Stimulated activated CD4-positive, alpha-beta T cell treated with anti-CD3 and anti-CD28 coated beads, Interleukin-1b, Interleukin-23, amount 100 ng/mL, for 24 hours (primary cell): ENCODE results near the gene STOM.

Experiments
- DNase-seq, 4 experiments: peaks; one replicate each; pipeline ENCODE4 v3.0.0-alpha.2; 2020; ENCODE audit warnings: low read depth in 4 of 4, low spot score in 1 of 4

Gene STOM

DNA sequence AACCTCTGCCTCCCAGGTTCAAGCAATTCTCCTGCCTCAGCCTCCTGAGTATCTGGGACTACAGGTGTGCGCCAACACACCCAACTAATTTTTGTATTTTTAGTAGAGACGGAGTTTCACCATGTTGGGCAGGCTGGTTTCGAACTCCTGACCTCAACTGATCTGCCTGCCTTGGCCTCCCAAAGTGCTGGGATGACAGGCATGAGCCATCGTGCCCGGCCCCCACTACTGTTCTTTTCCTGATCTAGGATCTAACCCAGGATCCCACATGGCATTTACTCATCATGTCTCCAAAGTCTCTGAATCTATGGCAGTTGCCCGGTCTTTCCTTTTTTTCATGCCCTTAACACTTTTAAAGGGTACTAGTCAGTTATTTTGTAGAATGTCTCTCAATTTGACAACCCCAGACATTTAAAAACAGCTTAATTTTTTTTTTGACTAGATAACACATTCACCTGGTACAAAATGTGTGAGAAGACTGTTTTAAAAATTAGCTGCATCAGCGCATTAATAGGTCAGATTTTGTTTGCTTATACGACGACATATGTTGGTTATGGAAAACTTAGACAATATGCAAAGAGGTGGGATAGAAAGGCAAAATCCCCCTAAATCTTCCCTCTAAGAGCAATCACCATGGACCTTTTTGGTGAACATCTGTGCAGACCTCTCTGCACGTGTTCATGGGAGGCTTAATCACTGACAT lies 46.5 kb downstream of the STOM start:
- DNase-seq: no peak

DNA sequence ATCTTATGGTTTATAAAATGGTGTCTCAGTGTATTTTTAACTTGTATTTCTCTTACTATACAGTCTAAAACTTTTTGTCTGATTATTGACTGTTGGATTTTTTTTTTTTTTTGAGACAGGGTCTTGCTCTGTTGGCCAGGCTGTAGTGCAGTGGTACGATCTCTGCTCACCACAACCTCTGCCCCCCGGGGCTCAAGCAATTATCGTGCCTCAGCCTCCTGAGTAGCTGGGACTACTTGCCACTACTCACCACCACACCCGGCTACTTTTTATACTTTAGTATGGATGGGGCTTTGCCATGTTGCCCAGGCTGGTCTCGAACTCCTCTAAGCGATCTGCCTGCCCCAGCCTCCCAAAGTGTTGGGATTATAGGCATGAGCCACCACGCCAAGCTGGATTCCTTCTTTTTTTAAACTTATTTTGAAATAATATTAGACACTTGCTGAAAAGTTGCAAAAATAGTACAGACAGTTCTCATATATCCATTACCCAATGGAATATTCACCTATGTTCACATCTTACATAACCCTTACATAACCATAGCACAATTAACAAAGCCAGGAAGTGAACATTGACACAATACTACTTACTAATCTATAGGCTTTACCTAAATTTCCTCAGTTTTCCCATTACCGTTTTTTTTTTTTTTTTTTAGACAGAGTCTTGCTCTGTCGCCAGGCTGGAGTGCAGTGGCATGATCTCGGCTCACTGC lies 47.2 kb downstream of the STOM start:
- DNase-seq: no peak

DNA sequence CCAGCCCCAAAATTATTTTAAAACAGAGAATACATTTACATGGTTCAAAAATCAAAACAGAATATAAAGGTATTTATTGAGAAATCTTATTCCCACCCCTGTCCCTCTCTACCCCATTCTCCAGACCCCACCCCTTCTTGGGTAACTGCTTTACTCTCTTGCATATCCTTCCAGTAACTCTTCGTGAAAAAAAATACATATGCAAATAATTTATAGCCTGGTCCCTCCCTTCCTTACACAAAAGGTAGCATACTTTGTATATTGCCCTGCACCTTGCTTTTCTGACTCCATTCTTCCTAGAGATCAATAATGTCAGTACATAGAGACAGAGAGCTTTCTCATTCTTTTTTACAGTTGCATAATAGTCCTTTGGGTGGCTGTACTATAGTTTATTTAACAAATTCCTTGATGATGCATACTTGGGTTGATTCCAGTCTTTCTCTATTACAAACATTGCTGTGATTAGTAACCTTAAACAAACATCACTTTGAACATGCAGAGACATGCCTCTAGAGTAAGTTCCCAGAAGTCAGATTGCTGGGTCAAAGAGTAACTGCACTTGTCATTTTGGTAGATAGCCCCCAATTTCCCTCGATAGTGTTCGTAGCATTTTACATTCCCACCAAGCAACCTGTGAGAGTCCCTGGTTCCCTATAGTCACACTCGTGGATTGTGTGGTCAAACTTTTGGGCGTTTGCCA lies 47.9 kb downstream of the STOM start:
- DNase-seq: no peak

DNA sequence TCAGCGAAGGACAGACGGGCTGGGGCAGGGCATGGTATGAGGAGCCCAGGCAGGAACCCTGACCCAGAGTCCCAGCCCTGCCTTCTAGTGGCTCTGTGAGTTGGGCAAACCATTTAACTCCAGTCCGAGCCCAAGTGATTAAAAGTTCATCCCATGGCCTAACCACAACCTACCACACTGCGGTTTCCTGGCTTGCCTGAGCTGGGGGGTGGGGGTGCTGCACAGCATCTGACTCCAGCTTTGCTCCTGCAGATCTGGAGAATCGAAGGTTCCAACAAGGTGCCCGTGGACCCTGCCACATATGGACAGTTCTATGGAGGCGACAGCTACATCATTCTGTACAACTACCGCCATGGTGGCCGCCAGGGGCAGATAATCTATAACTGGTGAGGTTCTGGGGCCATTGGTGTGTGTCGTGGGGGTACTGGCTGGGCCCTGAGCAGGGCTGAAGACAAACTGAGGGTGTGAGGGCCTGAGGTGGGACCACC lies 49.0 kb downstream of the STOM start:
- DNase-seq: no peak

DNA sequence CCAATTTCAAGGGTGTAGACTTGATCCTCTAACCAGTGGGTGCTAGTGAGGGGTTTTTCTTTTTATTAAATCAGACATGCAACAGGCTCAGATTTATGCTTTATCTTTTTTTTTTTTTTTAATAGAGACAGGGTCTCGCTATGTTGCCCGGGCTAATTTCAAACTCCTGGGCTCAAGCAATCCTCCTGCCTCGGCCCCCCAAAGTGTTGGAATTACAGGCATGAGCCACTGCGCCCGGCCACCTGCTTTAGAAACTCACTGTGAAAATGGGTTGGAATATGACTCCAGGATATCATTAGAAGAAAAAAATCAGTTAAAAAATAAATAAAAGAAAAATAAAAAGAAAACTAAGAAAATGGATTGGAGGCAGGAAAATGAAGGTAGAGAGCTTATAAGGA lies 50.7 kb downstream of the STOM start:
- DNase-seq: no peak

DNA sequence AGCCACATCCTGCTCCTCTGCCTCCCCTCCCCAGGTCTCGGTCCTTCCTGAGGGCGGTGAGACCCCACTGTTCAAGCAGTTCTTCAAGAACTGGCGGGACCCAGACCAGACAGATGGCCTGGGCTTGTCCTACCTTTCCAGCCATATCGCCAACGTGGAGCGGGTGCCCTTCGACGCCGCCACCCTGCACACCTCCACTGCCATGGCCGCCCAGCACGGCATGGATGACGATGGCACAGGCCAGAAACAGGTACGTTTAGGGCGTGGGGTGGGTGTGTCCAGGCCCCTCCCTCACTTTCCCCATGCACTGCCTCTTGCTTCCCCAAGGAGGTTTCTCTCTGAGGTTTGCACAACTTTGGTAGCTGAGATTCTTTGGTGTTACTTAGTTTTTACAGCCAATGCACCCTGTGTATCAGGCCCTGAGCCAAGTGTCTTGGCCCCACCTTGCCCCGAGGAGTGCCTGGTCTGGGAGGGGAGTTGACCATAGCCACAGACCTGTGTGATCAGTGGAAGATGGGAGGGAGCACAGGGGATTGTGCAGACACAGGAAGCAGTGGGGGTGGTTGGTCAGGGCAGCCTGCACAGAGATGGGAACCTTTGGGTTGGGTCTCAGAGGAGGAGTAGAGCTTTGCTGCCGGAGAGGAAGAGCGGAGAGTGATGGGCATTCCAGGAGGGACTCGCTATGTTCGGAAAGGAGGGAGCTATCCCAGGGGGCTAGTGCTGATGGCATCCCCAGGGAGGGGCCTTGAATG lies 51.2 kb downstream of the STOM start:
- DNase-seq: no peak

DNA sequence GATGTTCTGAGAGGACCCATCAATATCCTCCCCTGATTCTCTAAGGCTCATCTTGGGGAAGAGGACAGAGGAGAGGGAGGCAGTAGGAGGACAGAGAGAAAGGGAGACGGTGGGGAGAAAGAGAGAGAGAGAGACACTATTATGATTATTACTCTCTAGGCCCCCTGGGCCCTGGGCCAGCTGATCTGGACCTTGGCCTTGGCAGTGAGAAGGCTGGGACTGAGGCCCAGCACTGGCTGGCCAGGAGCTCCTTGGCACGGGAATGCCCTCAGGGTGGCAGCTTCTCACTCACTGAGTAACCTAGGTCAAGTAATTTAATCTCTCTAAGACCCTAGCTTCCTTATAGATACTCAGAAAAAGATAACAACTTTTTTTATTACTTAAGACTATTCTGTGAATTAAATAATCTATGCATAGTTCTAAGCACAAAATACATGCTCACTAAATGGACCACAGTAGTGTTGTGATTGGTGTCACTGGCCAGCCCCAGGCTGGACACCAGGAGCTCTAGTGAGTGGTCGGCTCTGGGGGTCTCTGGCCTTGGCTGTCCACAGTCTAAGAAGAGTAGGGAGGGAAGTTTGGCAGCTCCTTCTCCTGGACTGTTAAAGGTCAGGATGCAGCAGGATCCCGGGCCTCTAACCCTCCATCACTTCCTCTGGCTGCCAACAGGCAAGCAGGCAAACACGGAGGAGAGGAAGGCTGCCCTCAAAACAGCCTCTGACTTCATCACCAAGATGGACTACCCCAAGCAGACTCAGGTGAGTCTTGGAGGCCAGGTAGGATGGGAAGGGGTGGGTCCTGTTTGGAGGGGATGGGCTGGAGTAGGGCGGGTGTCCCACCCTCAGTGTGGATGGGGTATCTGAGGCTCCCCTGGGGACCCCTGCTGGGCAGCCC lies 52.1 kb downstream of the STOM start:
- no peak for DNase-seq

DNA sequence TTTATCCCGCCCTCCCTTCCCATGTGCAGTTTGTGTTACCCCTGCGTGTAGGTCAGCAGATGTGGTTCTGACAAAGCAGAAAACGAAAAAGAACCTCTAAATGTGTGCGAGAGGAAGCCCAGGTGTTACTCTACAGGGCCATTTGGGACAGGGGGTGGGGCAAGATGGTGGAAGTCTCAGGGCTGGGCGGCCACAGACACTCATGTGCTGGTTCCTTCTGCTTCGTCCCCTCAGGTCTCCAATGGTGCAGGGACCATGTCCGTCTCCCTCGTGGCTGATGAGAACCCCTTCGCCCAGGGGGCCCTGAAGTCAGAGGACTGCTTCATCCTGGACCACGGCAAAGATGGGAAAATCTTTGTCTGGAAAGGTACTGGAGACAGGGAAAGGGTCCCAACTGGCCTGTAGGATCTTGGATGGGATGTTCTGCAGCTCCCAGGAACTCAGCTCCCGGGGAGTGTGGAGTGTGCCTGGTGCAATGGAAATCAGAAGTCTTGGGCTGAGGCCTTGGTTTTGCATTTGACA lies 53.1 kb downstream of the STOM start:
- no peak for DNase-seq

DNA sequence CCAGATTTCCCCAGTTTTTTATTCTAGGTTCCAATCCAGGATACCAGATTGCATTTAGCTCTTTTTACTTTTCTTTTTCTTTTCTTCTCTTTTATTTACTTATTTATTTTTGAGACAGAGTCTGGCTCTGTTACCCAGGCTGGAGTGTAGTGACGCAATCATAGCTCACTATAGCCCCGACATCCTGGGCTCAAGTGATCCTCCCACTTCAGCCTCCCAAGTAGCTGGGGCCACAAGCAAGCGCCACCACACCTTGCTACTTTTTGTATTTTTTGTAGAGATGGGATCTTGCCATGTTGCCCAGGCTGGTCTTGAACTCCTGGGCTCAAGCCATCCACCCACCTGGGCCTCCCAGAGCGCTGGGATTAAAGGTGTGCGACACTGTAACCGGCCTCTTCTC lies 53.7 kb downstream of the STOM start:
- DNase-seq: no peak

DNA sequence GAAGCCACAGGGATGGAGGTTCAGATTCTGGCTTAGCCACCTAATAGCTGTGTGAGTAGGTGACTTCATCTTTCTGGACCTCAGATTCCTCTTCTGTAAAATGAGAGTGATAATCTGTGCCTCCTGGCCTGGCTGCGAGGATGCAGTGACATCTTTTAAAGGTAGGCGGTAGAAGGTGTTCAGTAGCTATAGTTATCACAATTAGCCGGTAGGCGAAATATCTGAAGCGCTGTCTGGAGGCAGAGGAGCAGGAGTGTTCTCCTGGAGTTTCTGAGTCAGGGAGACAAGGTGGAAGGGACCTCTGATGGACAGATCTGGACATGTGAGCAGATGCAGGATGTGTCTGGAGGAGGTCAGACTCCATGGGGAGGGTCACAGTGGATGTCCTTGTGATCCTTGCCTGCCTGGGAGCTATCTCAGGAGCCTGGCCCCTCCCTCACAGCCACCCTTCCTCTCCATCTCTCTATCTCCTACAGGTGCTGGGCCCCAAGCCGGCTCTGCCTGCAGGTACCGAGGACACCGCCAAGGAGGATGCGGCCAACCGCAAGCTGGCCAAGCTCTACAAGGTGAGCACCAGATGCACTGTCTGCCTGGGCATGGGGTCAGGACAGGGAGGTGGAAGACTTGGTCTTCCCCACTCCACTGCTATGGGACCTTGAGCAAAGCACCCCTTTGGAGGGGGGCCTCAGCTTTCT lies 56.4 kb downstream of the STOM start:
- no peak for DNase-seq

DNA sequence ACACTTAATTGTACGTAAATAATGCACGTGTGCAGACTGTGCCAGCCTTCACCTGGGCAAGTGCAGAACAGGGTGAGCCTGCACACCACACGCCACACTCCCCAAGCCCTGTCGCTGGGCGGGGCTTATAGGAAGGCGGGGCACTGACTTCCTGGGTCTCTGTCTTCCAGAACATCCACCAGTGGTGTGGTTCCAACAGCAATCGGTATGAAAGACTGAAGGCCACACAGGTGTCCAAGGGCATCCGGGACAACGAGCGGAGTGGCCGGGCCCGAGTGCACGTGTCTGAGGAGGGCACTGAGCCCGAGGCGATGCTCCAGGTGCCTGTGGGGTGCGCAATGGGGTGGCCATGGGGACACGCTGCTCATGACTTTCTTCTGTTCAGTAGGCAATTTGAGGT lies 57.9 kb downstream of the STOM start:
- DNase-seq: no peak

DNA sequence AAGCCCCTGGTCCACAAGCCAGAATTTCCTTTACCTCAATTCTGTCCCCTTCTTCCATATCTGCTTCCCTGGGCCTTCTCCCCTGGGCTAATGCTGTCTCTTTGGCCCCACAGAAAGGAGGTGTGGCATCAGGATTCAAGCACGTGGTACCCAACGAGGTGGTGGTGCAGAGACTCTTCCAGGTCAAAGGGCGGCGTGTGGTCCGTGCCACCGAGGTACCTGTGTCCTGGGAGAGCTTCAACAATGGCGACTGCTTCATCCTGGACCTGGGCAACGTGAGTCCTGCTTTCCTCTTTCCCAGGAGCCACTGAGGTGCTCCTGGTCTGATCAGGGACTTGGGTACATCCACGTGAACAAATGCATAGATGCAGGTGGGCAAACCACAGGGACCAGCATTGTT lies 59.5 kb downstream of the STOM start:
- DNase-seq: no peak

DNA sequence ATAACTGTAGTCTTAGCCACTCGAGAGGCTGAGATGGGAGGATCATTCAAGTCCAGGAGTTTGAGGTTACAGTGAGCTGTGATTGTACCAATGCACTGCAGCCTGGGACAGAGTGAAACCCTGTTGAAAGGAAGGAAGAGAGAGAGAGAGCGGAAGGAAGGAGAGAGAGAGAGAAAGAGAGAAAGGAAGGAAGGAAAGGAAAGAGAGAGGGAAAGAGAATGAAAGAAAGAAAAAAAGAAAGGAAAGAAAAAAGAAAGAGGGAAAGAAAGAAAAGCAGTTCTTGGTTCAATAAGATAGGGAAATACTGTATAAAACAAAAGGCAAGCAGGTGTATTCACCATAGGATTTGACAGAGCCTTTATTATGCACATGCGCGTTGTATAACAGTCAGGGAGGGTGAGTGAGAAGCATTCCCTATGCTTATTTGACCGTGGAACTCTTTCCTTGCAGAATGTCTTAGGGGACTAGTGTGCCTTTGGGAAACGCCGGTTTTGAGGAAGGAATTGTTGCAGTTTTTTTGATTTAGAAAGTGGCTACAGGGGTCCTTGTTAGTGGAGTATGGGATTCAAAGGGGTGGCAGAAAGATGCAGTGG lies 60.1 kb downstream of the STOM start:
- DNase-seq: no peak

DNA sequence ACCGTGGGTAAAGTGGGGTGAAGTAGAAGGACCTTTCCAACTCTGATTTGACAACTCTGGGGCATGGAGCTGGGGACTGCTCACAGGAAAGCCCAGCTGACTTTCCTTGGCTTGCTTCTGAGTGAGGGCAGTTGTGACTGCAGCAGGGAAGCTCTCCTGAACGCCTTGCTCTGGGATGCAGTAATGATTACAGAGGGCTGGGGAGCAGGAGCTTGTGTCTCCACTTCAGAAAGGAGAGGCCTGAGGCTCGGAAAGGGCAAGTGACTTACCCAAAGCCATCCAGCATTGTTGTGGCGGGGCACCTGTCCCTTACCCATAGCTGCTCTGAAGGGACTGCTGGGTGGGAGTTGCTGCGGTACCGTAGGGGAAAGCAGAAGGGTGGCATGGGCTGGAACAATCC lies 60.9 kb downstream of the STOM start:
- no peak for DNase-seq

DNA sequence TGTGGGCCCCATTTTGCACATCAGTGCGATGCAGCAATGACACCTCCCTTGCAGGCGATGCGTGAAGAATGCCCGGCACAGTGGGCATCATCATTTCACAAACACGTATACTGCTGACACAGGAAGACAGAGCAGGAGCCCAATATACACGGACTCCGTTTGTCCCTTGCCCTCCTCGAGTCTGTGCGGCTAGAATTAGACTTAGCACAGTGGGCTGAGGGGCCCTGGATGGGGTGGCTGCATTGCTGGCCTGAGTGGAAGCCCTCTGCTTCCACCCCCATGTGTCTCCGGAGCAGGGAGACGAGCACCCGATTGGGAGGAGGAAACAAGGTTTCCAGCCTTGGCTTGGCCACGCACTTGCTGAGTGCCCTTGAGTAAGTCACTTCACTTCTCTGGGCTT lies 61.3 kb downstream of the STOM start:
- DNase-seq: no peak

DNA sequence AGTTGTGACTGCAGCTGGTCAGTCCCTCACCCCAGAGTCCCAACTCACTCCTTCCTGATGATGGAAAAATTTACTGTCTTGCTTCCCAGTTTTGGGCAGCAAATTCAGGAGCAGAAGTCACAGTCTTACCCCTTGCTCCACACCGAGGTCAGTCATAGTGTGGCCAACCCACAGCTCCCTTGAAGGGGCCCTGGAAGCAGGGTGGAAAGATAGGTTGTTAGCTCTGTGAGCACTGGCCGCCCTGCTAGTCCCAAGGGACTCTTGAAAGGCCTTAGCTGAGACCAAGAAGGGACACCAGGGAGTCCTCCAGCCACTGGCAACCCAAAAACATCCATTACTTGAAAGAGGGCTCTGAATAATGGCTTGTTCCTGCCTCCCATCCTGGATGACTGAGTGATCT lies 62.1 kb downstream of the STOM start:
- no peak for DNase-seq

DNA sequence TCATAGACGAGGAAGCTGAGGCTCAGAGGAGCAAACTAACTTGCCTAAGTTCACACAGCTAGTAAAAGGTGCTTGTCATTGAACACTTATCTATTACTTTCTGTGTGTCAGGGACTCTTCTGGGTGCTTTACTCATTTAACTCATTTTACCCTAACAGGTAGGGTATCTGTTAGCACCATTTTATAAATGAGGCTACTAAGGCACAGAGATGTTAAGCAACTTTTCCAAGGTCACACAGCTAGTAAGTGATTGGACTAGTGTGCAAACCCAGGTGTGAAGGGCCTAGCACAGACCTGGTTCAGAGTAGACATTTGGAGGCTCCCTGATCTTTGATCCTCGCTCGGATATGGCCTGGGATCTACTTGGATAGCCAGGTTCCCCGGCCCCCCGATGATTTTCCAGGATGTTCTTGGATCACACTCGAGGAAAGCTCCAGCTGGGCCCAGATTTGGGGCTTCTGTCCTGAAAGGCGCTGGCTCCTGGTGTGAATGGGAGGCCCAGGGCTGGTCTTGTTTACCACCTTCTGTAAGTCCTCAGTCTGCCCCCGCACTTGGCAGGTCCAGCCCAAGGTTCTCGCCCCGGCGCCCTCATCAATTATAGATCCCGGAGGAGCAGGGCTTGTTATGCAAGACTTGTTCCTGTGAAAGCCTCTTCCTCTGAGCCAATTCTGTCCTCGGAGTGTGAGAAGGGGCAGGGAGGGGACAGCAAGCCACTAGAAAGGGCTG lies 64.6 kb downstream of the STOM start:
- no peak for DNase-seq

DNA sequence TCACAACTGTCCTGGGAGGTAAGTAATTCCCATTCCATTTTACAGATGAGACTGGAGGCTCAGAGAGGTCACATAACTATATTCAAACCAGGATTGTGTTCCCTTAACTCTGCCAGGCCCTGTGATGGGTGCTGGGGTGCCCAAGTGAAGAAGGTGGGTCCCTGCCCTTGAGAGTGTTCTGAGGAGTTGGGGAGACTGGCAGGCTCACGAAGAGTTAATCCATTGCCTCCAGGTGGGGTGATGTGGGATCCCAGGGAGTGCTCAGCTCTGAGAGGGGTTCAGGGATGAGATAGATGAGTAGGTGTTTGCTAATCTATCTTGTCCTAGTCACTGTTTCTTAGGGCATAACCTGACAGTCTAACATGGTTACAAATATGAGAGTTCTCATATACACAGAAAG lies 65.3 kb downstream of the STOM start:
- DNase-seq: no peak
